Kidney epithelial cell (primary cell): ENCODE data around the gene PRMT7. TPM values are rescaled to one million over a fixed set of nuclear protein-coding genes. Genes with fewer than 3 reads are reported as not detected.

ENCODE experiments used
- DNase-seq: peaks from one replicate; pipeline ENCODE4 v3.0.0-alpha.2; 2010; ENCODE audit warnings: low read depth
- H3K27me3 ChIP-seq: 2 replicates; pipeline ENCODE4 v1.6.0; 2011; ENCODE audit warnings: low read length; ENCODE audit not compliant: control insufficient read depth, insufficient read depth
- H3K36me3 ChIP-seq: 2 replicates; pipeline ENCODE4 v1.5.1; 2011; ENCODE audit warnings: low read length; ENCODE audit not compliant: control insufficient read depth, insufficient read depth
- H3K4me3 ChIP-seq: 2 replicates; pipeline ENCODE4 v1.5.1; 2011; ENCODE audit warnings: low read depth, mild to moderate bottlenecking, control low read depth, low read length
- CTCF ChIP-seq: IDR thresholded peaks from 2 replicates; pipeline ENCODE4 v1.5.1; 2011; ENCODE audit warnings: mild to moderate bottlenecking, moderate library complexity, low read length, control low read depth, inconsistent platforms; ENCODE audit not compliant: insufficient read depth, poor library complexity, severe bottlenecking
- total RNA-seq: library from RNA; depleted of rRNA; stranded (reverse); fragments of >200 nt; gene quantifications from 2 replicates; pipeline ENCODE4 v1.2.3, GENCODE V29; 2015

Gene PRMT7
- total RNA-seq, 1 donor from 2014 or later, result 41.8 TPM

GRCh38 chr16:68283346-68283745, 27.5 kb upstream of the PRMT7 start:
- H3K4me3 ChIP-seq, result no peak overlapping the region
- no peaks in the 10 kb centered on the region for H3K36me3 ChIP-seq
- H3K27me3 ChIP-seq, result no peaks in the 10 kb centered on the region
- no peak for DNase-seq
- no peak for TF ChIP-seq CTCF

- Histone ChIP-seq H3K27me3 (no peaks in the 10 kb centered on the region), H3K4me3 (no peak overlapping the region), H3K36me3 (no peaks in the 10 kb centered on the region)
- TF ChIP-seq CTCF, result no peak
- no peak for DNase-seq
Measured at GRCh38 chr16:68283801-68284598, 26.8 kb upstream of the PRMT7 start.

GRCh38 chr16:68284847-68285246, 26.0 kb upstream of the PRMT7 start:
- DNase-seq, result no peak
- Histone ChIP-seq H3K4me3 (no peak overlapping the region), H3K27me3 (no peaks in the 10 kb centered on the region), H3K36me3 (no peaks in the 10 kb centered on the region)
- no peak for TF ChIP-seq CTCF

GRCh38 chr16:68285683-68286082, 25.1 kb upstream of the PRMT7 start:
- no peak for DNase-seq
- no peaks in the 10 kb centered on the region for H3K36me3 ChIP-seq
- H3K4me3 ChIP-seq, result no peak overlapping the region
- no peak for TF ChIP-seq CTCF
- no peaks in the 10 kb centered on the region for H3K27me3 ChIP-seq

GRCh38 chr16:68286153-68287074, 24.4 kb upstream of the PRMT7 start:
- H3K27me3 ChIP-seq, result no peaks in the 10 kb centered on the region
- H3K36me3 ChIP-seq, result no peaks in the 10 kb centered on the region
- no peak for TF ChIP-seq CTCF
- no peak for DNase-seq
- H3K4me3 ChIP-seq, result no peak overlapping the region
